K562 (cell line): ENCODE data around the gene SACS. TPM values are rescaled to one million over a fixed set of nuclear protein-coding genes. Genes with fewer than 3 reads are reported as not detected.

ENCODE experiments used
- ATAC-seq: fragments of 200-7000 bp; cut with Tn5 transposase; 3 replicates; pipeline ENCODE4 v1.9.1; 2020; ENCODE audit warnings: moderate library complexity
- BruUV-seq: library from RNA; stranded (reverse); fragments of 400-500 nt; replicated peaks from 2 replicates; lab custom pipeline; 2021; lab: Mats Ljungman, UMichigan
- CTCF ChIA-PET: fragments of 300-600 bp; formaldehyde crosslinking; extraction: SDS; loops from one replicate; lab custom pipeline; 2021; ENCODE audit warnings: low intra/inter-chr PET ratio; lab: Yijun Ruan, JAX
- POLR2A ChIA-PET: fragments of 300-600, 350-650 bp; sonication (Branson Sonifier 250); formaldehyde crosslinking; extraction: SDS; loops from one replicate; lab custom pipeline; 2021; ENCODE audit warnings: antibody characterized with exemption, inconsistent platforms; lab: Yijun Ruan, JAX
- DNase-seq, 4 experiments: peaks; one replicate each; pipeline versions ENCODE4 v3.0.0 to v3.0.0-alpha.2; 2011 to 2018; ENCODE audit warnings: low spot score in 3 of 4, mixed read lengths in 3 of 4; ENCODE audit errors: extremely low read depth in 1 of 4
- FAIRE-seq: peaks from 2 replicates; lab custom pipeline; 2011; peaks lifted over from hg19 to GRCh38; lab: Jason Lieb, UNC
- H2AFZ ChIP-seq: 2 replicates; pipeline ENCODE4 v1.6.0; 2011; ENCODE audit warnings: low read depth, low read length, control low read depth, inconsistent platforms
- H3K27ac ChIP-seq: fragments of 200-600 bp; 3 replicates; pipeline ENCODE4 v1.8.0; 2011; ENCODE audit warnings: low read depth, mild to moderate bottlenecking, control low read depth, inconsistent platforms, low read length, moderate library complexity, mixed read lengths; ENCODE audit errors: extremely low read depth
- H3K27me3 ChIP-seq, 2 experiments: fragments of 300-600 bp in 1 of 2; 2 replicates in 1 of 2; 3 replicates in 1 of 2; pipeline versions ENCODE4 v1.6.0 to v1.8.0; 2011; ENCODE audit warnings: inconsistent platforms in 2 of 2, low read length in 2 of 2, mild to moderate bottlenecking in 1 of 2, mixed read lengths in 1 of 2, moderate library complexity in 1 of 2; ENCODE audit not compliant: control insufficient read depth in 2 of 2, insufficient read depth in 2 of 2
- H3K36me3 ChIP-seq: fragments of 300-600 bp; 3 replicates; pipeline ENCODE4 v1.8.0; 2011; ENCODE audit warnings: mild to moderate bottlenecking, low read length, inconsistent platforms; ENCODE audit not compliant: control insufficient read depth, insufficient read depth
- H3K4me1 ChIP-seq, 2 experiments: fragments of 200-600 bp in 1 of 2; replicated peaks in 1 of 2; 2 replicates in 1 of 2; 3 replicates in 1 of 2; pipeline versions ENCODE4 v1.5.1 to v1.8.0; 2011; ENCODE audit warnings: inconsistent platforms in 2 of 2, low read length in 2 of 2, mild to moderate bottlenecking in 1 of 2, mixed read lengths in 1 of 2, moderate library complexity in 1 of 2; ENCODE audit not compliant: control insufficient read depth in 2 of 2, insufficient read depth in 2 of 2
- H3K4me2 ChIP-seq: 2 replicates; pipeline ENCODE4 v1.6.1; 2011; ENCODE audit warnings: low read length, control low read depth, inconsistent platforms, mixed read lengths; ENCODE audit not compliant: insufficient read depth
- H3K4me3 ChIP-seq: fragments of 200-600 bp; sonication (generic), shearing (Covaris generic); 2 replicates; pipeline ENCODE4 v1.5.1; 2016; ENCODE audit warnings: control low read depth, inconsistent platforms
- H3K79me2 ChIP-seq: fragments of 200-600 bp; 3 replicates; pipeline ENCODE4 v1.8.0; 2011; ENCODE audit warnings: low read length, inconsistent platforms; ENCODE audit not compliant: control insufficient read depth, insufficient read depth
- H3K9ac ChIP-seq, 2 experiments: 2 replicates each; pipeline versions ENCODE4 v1.6.0 to v1.6.1; 2011; ENCODE audit warnings: low read depth in 2 of 2, low read length in 2 of 2, control low read depth in 1 of 2, inconsistent platforms in 1 of 2, mild to moderate bottlenecking in 1 of 2, mixed read lengths in 1 of 2; ENCODE audit not compliant: insufficient read depth in 1 of 2
- H3K9me1 ChIP-seq: one replicate; pipeline ENCODE4 v1.6.0; 2011; ENCODE audit warnings: inconsistent platforms, mild to moderate bottlenecking, low read length, moderate library complexity; ENCODE audit not compliant: control insufficient read depth, insufficient read depth
- H3K9me3 ChIP-seq: replicated peaks from 2 replicates; pipeline ENCODE4 v1.5.1; 2011; ENCODE audit warnings: low read depth, low read length, inconsistent platforms; ENCODE audit not compliant: control insufficient read depth, insufficient read depth
- H4K20me1 ChIP-seq: replicated peaks from 2 replicates; pipeline ENCODE4 v1.6.1; 2011; ENCODE audit warnings: low read length, inconsistent platforms, mixed read lengths; ENCODE audit not compliant: control insufficient read depth, insufficient read depth
- ARID1B ChIP-seq: fragments of 450-650 bp; IDR thresholded peaks from 2 replicates; pipeline ENCODE4 v1.6.1; 2016; ENCODE audit warnings: antibody characterized with exemption, mild to moderate bottlenecking, inconsistent platforms
- CBFA2T2 ChIP-seq: fragments of 450-650 bp; conservative IDR thresholded peaks from 2 replicates; pipeline ENCODE4 v1.6.1; 2017; ENCODE audit warnings: mild to moderate bottlenecking
- CBFA2T3 ChIP-seq: fragments of 450-650 bp; IDR thresholded peaks from 2 replicates; pipeline ENCODE4 v1.6.1; 2017
- CREB5 ChIP-seq: fragments of 250-450 bp; sonication (Bioruptor Pico); IDR thresholded peaks from 2 replicates; pipeline ENCODE4 v1.5.0; 2020; ENCODE audit warnings: mild to moderate bottlenecking
- ETV5 ChIP-seq: sonication (generic); formaldehyde crosslinking; IDR thresholded peaks from 2 replicates; pipeline ENCODE4 v1.4.0; 2020; ENCODE audit warnings: low read depth, mild to moderate bottlenecking, missing genetic modification reagents
- FOS ChIP-seq: IDR thresholded peaks from 3 replicates; pipeline ENCODE4 v1.6.1; 2011; ENCODE audit not compliant: insufficient read length; ENCODE audit errors: extremely low read depth
- HMBOX1 ChIP-seq: sonication (generic); IDR thresholded peaks from 2 replicates; pipeline ENCODE4 v1.6.1; 2016
- ILK ChIP-seq: fragments of 450-650 bp; IDR thresholded peaks from 2 replicates; pipeline ENCODE4 v1.6.1; 2016; ENCODE audit warnings: missing genetic modification characterization, low read depth, mild to moderate bottlenecking, missing compliant biosample characterization, moderate library complexity, borderline replicate concordance
- IRF9 ChIP-seq: fragments of 450-650 bp; IDR thresholded peaks from 2 replicates; pipeline ENCODE4 v1.6.1; 2016; ENCODE audit warnings: missing biosample characterization, missing genetic modification characterization
- LCOR ChIP-seq: sonication (generic); formaldehyde crosslinking; IDR thresholded peaks from 2 replicates; pipeline ENCODE4 v1.8.0; 2022; ENCODE audit warnings: mild to moderate bottlenecking, missing genetic modification reagents
- MTA3 ChIP-seq: fragments of 450-650 bp; formaldehyde crosslinking; IDR thresholded peaks from 2 replicates; pipeline ENCODE4 v1.6.1; 2017; ENCODE audit warnings: mild to moderate bottlenecking, borderline replicate concordance
- NR2F6 ChIP-seq: fragments of 450-650 bp; formaldehyde crosslinking; IDR thresholded peaks from 2 replicates; pipeline ENCODE4 v1.4.0; 2020; ENCODE audit warnings: mild to moderate bottlenecking
- TAL1 ChIP-seq: fragments of 450-650 bp; IDR thresholded peaks from 2 replicates; pipeline ENCODE4 v1.6.1; 2016; ENCODE audit warnings: mild to moderate bottlenecking
- TEAD4 ChIP-seq, 2 experiments: sonication (generic) in 1 of 2; formaldehyde crosslinking in 1 of 2; IDR thresholded peaks; 2 replicates each; pipeline versions ENCODE4 v1.6.1 to v1.8.0; 2012 to 2022; ENCODE audit warnings: borderline replicate concordance in 1 of 2, inconsistent platforms in 1 of 2, low read length in 1 of 2, mild to moderate bottlenecking in 1 of 2, missing genetic modification reagents in 1 of 2
- TRIM24 ChIP-seq, 2 experiments: fragments of 450-650 bp; IDR thresholded peaks; 2 replicates each; pipeline ENCODE4 v1.6.1; 2016
- ZNF146 ChIP-seq: IDR thresholded peaks from one replicate; pipeline ENCODE4 v1.6.1; 2018; ENCODE audit warnings: missing compliant biosample characterization; ENCODE audit not compliant: unreplicated experiment
- ZNF696 ChIP-seq: fragments of 250-450 bp; sonication (Bioruptor Pico); conservative IDR thresholded peaks from 2 replicates; pipeline ENCODE4 v1.4.0; 2020; ENCODE audit warnings: mild to moderate bottlenecking, moderate library complexity
- WGBS: fragments of 100-300 bp; shearing (Covaris generic); methylation state at CpG from one replicate; pipeline ENCODE4 v1.1.6; 2016; ENCODE audit warnings: low coverage, mixed read lengths; ENCODE audit not compliant: insufficient coverage; ENCODE audit errors: missing lambda C conversion rate; 5-methylcytosine and 5-hydroxymethylcytosine counted together
- in situ Hi-C: fragments of 300-500 bp; cut with MboI; formaldehyde crosslinking; loops from 4 replicates; pipeline ENCODE4 v1.15.0; 2018; ENCODE audit warnings: inconsistent platforms, mixed read lengths
- intact Hi-C: fragments of 100-400 bp; cut with micrococcal nuclease; formaldehyde crosslinking; loops from 2 replicates; pipeline ENCODE4 v1.14.2; 2022
- polyA plus RNA-seq, 8 experiments: library from polyadenylated mRNA; depleted of rRNA in 4 of 8; stranded (reverse) in 5 of 8; unstranded in 3 of 8; fragments of >200 nt; fragmentation: Nextera tagmentation in 2 of 8; fragmentation: Illumina TruSeq in 1 of 8; extraction: Ambion mirVana in 2 of 8; extraction: Trizol in 1 of 8; gene quantifications; 2 replicates each; pipeline versions ENCODE4 v1.2.1 to v1.2.3, GENCODE V29; 2011 to 2014; ENCODE audit warnings: inconsistent platforms in 1 of 8, missing spikeins in 1 of 8
- total RNA-seq, 7 experiments: library from RNA; depleted of rRNA in 6 of 7; stranded (reverse); fragments of >200 nt in 6 of 7; fragmentation: Illumina TruSeq in 2 of 7; extraction: Trizol in 2 of 7; gene quantifications; 2 replicates each; pipeline versions ENCODE4 v1.2.1 to v1.2.3, GENCODE V29; 2011 to 2021; ENCODE audit warnings: low replicate concordance in 1 of 7
- TF ChIP-seq, protein P1 (sequence below): IDR thresholded peaks from 3 replicates; pipeline ENCODE4 v1.6.1; 2011; ENCODE audit warnings: borderline replicate concordance, mild to moderate bottlenecking, moderate library complexity; ENCODE audit not compliant: insufficient read length; ENCODE audit errors: extremely low read depth

Gene SACS
- total and polyA plus RNA-seq, 9 of the 15 experiments (the other 6 are each of a cell fraction or from before 2014, with no cell fraction given): 4.7 to 28.2 (median 18.9) TPM

DNA sequence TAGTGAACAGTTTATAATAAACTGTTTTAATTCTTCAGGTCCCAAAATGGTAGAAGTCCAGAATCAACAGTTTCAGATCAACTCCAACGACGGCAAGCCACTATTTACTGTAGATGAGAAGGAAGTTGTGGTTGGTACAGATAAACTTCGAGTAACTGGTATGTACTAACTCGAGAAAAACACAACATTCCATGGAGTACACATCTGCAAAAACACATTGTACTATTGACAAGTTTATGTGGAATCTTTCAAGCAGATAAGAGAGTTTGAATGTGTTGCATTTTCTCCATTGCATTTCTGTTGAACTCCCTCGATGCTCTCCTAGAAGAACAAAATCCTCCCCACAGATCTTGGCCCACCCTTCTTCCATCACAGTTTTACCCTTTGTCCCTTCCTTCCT lies 154.2 kb downstream of the SACS start:
- H3K4me3 ChIP-seq: no peak overlapping the region
- 0% methylated on average over 4 of the region's 5 CpGs for WGBS
- no peak overlapping the region for H3K27ac ChIP-seq
- no peak overlapping the region for H2AFZ ChIP-seq
- H3K27me3 ChIP-seq: no peaks in the 10 kb centered on the region
- no peaks in the 10 kb centered on the region for H4K20me1 ChIP-seq
- FAIRE-seq: no peak
- no peaks in the 10 kb centered on the region for H3K79me2 ChIP-seq
- in situ Hi-C loops: no loop called here
- no peak overlapping the region for H3K9ac ChIP-seq
- no peaks in the 10 kb centered on the region for H3K9me3 ChIP-seq
- intact Hi-C loops: loop anchor here (10.0 kb wide), 1 partner anchor 65 kb away; no protein-coding TSS in a partner anchor
- CTCF ChIA-PET: no interaction called here
- no peak for ATAC-seq
- H3K4me2 ChIP-seq: no peak overlapping the region
- H3K4me1 ChIP-seq: no peaks in the 10 kb centered on the region
- DNase-seq: no peak
- BruUV-seq: no TSS peak
- POLR2A ChIA-PET: no interaction called here
- H3K36me3 ChIP-seq: no peaks in the 10 kb centered on the region
- H3K9me1 ChIP-seq: no peaks in the 10 kb centered on the region
- TF ChIP-seq NR2F6 (CRISPR knock-in tag): no peak
- TF ChIP-seq ARID1B: peak; percentile 52
- peak; percentile 34; the same call in 1 of the 2 replicates for TF ChIP-seq HMBOX1
- no peak for TF ChIP-seq LCOR
- no peak for TF ChIP-seq CREB5 (CRISPR knock-in tag)
- TF ChIP-seq TRIM24 (IDR thresholded peaks at IDR 0.05): peak in 1 of 2 experiments; percentile 25; a peak in 1 of 4 replicates
- TF ChIP-seq, protein P1, sequence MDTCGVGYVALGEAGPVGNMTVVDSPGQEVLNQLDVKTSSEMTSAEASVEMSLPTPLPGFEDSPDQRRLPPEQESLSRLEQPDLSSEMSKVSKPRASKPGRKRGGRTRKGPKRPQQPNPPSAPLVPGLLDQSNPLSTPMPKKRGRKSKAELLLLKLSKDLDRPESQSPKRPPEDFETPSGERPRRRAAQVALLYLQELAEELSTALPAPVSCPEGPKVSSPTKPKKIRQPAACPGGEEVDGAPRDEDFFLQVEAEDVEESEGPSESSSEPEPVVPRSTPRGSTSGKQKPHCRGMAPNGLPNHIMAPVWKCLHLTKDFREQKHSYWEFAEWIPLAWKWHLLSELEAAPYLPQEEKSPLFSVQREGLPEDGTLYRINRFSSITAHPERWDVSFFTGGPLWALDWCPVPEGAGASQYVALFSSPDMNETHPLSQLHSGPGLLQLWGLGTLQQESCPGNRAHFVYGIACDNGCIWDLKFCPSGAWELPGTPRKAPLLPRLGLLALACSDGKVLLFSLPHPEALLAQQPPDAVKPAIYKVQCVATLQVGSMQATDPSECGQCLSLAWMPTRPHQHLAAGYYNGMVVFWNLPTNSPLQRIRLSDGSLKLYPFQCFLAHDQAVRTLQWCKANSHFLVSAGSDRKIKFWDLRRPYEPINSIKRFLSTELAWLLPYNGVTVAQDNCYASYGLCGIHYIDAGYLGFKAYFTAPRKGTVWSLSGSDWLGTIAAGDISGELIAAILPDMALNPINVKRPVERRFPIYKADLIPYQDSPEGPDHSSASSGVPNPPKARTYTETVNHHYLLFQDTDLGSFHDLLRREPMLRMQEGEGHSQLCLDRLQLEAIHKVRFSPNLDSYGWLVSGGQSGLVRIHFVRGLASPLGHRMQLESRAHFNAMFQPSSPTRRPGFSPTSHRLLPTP: no peak
- no peak for TF ChIP-seq MTA3
- TF ChIP-seq ETV5 (CRISPR knock-in tag): no peak
- TF ChIP-seq CBFA2T3: peak; percentile 48; the same call in 1 of the 2 replicates
- TF ChIP-seq ILK (tag): no peak
- peak; percentile 29; the same call in 1 of the 2 replicates for TF ChIP-seq TAL1
- TF ChIP-seq ZNF146 (CRISPR knock-in tag): no peak
- TF ChIP-seq IRF9 (tag): no peak
- peak; percentile 33; the same call in 1 of the 2 replicates for TF ChIP-seq TEAD4 (IDR thresholded peaks at IDR 0.05; ENCODE audit: low read length)
- TF ChIP-seq TEAD4 (CRISPR knock-in tag; IDR thresholded peaks at IDR 0.05; ENCODE audit: borderline replicate concordance): no peak
- 0 out of 2 replicates have a peak, but pooled peaks have one; percentile 9 for TF ChIP-seq CBFA2T2
- TF ChIP-seq FOS: no peak
- TF ChIP-seq ZNF696 (CRISPR knock-in tag): no peak
